ENCODE data around the gene GPRC5C. TPM values are rescaled to one million over a fixed set of nuclear protein-coding genes. Genes with fewer than 3 reads are reported as not detected.

Gene GPRC5C
- total and polyA plus RNA-seq, 2 of the 13 experiments (the other 11 are each of a cell fraction or from before 2014, with no cell fraction given) = 85.6 to 300 TPM

DNA sequence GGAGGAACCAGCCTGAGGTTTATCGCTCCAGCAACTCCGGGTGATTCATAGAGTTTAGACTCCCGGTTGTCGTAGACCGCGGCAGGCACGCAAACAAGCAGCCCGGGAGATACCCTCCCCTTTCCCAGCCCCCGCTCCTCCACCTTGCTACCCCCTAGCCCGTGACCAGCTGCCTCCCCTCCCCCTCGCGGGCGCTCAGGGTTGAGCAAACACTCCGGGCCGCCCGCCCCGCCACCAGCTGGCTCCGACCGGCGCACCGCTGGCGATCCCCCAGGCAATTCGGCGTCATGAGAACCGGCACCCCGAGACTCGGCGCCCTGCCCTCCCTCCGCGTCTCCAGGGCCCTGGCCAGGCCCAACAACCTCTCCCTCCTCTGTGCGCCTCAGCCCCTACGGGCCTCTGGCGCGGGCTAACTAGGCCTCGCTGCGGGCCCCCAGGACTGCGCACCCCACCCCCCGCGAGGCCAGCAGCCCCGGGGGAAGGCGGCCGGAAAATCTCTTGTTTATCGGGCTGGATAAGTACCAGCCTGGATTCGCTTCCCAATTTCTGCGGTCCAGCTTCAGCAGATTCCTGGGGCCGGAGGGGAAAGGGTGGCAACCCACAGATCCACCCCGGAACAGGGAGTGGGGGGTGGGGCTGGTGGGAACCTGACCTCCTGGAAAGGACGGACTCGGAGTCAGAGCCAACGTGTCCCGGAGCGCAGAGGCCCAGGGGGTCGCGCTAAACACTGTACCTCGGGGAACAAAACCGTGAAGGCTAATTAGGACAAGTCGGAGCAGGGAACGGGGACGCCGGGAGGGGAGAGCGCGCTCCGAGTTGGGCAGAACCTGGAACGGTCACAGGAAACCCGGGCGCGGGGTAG, 951 bp upstream of the GPRC5C start (continued):
- TF ChIP-seq ZNF230 (CRISPR knock-in tag; IDR thresholded peaks at IDR 0.05) (0 out of 2 replicates have a peak, but pooled peaks have one; percentile 35), KDM6A (CRISPR knock-in tag; IDR thresholded peaks at IDR 0.05; ENCODE audit: low read depth) (no peak), ZSCAN9 (CRISPR knock-in tag; IDR thresholded peaks at IDR 0.05; ENCODE audit: borderline replicate concordance) (no peak; the same call in none of the 2 replicates), KDM5B (CRISPR knock-in tag; IDR thresholded peaks at IDR 0.05; ENCODE audit: borderline replicate concordance) (no peak; the same call in 1 of the 2 replicates), PAXIP1 (CRISPR knock-in tag; conservative IDR thresholded peaks at IDR 0.05) (peak; percentile 82), NFE2L2 (IDR thresholded peaks at IDR 0.05; ENCODE audit: low read length) (no peak), DNMT3B (CRISPR knock-in tag; conservative IDR thresholded peaks at IDR 0.05) (0 out of 2 replicates have a peak, but pooled peaks have one; percentile 88), ZNF782 (CRISPR knock-in tag; IDR thresholded peaks at IDR 0.05; ENCODE audit: borderline replicate concordance) (no peak), DMTF1 (CRISPR knock-in tag; IDR thresholded peaks at IDR 0.05) (no peak), REPIN1 (CRISPR knock-in tag; IDR thresholded peaks at IDR 0.05; ENCODE audit: borderline replicate concordance, low read depth) (peak; percentile 69), ZNF546 (CRISPR knock-in tag; conservative IDR thresholded peaks at IDR 0.05) (no peak; the same call in 1 of the 2 replicates), ZC3H13 (CRISPR knock-in tag; IDR thresholded peaks at IDR 0.05) (no peak; the same call in none of the 2 replicates), NFKB2 (CRISPR knock-in tag; IDR thresholded peaks at IDR 0.05; ENCODE audit: borderline replicate concordance) (no peak; the same call in 1 of the 2 replicates), PITX1 (CRISPR knock-in tag; IDR thresholded peaks at IDR 0.05) (no peak), ZNF552 (CRISPR knock-in tag; IDR thresholded peaks at IDR 0.05; ENCODE audit: borderline replicate concordance) (no peak), ZNF562 (CRISPR knock-in tag; IDR thresholded peaks at IDR 0.05; ENCODE audit: borderline replicate concordance) (no peak), ZBTB7A (CRISPR knock-in tag; IDR thresholded peaks at IDR 0.05) (peak; percentile 51), RFX5 (IDR thresholded peaks at IDR 0.05; ENCODE audit: low read depth, low read length) (0 out of 2 replicates have a peak, but pooled peaks have one; percentile 6), KLF9 (CRISPR knock-in tag; IDR thresholded peaks at IDR 0.05; ENCODE audit: low read depth) (no peak; the same call in 1 of the 2 replicates)
- TF ChIP-seq, protein P1, sequence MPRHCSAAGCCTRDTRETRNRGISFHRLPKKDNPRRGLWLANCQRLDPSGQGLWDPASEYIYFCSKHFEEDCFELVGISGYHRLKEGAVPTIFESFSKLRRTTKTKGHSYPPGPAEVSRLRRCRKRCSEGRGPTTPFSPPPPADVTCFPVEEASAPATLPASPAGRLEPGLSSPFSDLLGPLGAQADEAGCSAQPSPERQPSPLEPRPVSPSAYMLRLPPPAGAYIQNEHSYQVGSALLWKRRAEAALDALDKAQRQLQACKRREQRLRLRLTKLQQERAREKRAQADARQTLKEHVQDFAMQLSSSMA (CRISPR knock-in tag; IDR thresholded peaks at IDR 0.05) = peak; percentile 63
- TF ChIP-seq, protein P2, sequence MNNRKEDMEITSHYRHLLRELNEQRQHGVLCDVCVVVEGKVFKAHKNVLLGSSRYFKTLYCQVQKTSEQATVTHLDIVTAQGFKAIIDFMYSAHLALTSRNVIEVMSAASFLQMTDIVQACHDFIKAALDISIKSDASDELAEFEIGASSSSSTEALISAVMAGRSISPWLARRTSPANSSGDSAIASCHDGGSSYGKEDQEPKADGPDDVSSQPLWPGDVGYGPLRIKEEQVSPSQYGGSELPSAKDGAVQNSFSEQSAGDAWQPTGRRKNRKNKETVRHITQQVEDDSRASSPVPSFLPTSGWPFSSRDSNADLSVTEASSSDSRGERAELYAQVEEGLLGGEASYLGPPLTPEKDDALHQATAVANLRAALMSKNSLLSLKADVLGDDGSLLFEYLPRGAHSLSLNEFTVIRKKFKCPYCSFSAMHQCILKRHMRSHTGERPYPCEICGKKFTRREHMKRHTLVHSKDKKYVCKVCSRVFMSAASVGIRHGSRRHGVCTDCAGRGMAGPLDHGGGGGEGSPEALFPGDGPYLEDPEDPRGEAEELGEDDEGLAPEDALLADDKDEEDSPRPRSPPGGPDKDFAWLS (CRISPR knock-in tag; IDR thresholded peaks at IDR 0.05; ENCODE audit: borderline replicate concordance) = no peak; the same call in 1 of the 2 replicates

All from HepG2 (cell line).